VCaP (cell line): Measurements from ENCODE around the gene ATP5F1C.
"Not testable (repeated sequence)": the region's sequence is repeated elsewhere in the genome, so short reads cannot be mapped to it uniquely, and the experiment has no call there.

Experiments
- H3K27ac ChIP-seq: fragments of 450-650 bp; 2 replicates; pipeline ENCODE4 v1.5.1; 2017
- CTCF ChIP-seq: fragments of 450-650 bp; conservative IDR thresholded peaks from 2 replicates; pipeline ENCODE4 v1.5.1; 2017; ENCODE audit warnings: mild to moderate bottlenecking, moderate library complexity

Gene ATP5F1C

DNA sequence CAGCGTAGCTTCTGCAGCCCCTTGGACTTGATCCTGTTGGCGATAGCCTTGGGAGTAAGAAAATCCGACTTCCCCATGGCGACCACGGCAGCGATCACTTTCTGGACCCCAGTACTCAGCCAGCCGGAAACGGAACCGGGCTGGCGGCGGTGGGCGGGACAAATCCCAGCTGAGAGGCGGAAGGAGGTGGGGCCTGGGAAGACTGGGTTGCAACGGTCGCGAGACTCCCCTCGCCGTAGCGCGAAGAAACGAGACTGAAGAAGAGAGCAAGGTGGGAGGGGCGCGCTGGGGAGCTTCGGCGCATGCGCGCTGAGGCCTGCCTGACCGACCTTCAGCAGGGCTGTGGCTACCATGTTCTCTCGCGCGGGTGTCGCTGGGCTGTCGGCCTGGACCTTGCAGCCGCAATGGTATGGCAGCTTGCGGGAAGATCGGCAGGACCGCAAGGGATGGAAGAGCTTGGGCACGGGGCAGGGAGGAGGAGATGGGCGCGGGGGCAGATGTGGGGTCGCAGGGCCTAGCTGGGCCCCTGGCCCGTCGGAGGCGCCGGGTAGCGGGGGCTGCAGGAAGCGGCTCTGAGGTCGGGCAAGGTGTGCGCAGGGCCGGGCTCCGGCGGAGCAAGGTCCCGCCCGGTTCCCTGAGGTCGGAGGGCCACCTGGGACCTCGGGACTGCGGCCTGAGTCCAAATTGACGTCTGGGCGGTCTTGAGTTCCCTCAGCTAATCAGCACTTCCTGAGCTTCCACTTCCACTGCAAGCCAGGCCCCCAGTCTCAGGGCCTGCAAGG lies at the start of gene ATP5F1C, which contains the start of gene KIN:
Gene ATP5F1C (plus strand): TSS at position 321 of the 782 bp plus-strand sequence. CDS start 31 bp downstream, at position 352.
Gene KIN (minus strand): TSS at position 137 of the 782 bp plus-strand sequence. CDS start 60 bp downstream, at position 77.
- peak within 1 kb of the TSS; percentile 89 for H3K27ac ChIP-seq
- TF ChIP-seq CTCF, result no peak

DNA sequence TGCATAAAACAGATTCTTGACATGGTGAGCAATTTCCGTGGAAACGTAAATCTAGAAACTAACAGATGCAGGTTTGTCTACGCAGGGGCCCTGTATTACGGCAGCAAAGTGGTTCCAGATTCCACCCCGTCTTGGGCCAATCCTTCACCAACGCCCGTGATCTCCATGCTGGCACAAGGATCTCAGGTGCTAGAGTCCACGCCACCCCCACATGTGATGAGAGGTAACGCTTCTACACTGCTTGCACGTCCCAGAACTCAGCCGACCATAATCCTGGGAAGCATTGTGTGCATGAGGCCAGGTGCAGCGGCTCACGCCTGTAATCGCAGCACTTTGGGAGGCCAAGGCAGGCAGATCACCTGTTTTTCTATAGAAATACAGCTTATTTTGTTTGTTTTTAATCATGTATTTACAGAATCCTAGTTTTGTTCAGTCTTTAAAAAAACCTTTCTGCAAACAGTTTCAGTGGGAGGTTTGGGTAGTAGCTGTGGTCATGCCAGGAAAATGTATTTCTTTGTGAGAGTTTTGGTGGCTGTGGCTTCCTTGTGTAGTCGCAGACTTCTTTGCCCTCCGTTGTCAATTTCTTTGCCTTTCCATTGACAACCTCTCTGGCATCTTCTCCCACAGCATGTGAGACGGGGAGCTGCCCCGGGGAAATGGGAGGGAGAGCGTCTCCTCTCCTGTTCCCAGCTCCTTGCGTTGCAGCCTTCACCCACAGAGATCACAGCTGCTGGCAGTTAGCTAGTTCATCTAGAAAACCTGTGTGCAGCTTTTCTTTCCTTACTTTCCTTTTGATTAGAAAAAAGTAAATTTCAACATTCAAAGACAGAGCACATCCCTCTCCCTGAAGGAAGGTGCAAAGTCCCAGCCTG lies 49.2 kb upstream of the ATP5F1C start:
- H3K27ac ChIP-seq, result no peak overlapping the region
- TF ChIP-seq CTCF, result no peak

DNA sequence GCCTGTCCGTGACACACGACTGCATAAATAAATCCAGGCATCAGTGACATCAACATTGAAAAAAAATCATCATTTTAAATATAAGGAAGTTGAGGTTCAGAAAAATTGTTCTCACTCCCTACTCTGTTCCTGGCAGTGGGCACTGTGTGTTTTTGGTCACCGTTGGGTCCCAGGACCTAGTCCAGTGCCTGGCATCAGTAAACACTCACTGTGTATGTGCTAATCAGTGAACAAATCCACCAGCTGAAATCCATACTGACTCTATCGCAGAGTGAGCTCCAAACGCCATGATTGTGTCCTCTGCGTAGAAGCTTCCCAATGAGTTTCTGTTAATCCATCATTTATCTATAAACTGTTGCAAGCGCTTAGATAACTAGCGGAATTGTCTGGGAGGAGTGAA lies 43.7 kb upstream of the ATP5F1C start:
- no peak overlapping the region for H3K27ac ChIP-seq
- no peak for TF ChIP-seq CTCF

GRCh38 chr10:7748637-7749036 lies 39.3 kb upstream of the ATP5F1C start:
- H3K27ac ChIP-seq, result not testable (repeated sequence)

DNA sequence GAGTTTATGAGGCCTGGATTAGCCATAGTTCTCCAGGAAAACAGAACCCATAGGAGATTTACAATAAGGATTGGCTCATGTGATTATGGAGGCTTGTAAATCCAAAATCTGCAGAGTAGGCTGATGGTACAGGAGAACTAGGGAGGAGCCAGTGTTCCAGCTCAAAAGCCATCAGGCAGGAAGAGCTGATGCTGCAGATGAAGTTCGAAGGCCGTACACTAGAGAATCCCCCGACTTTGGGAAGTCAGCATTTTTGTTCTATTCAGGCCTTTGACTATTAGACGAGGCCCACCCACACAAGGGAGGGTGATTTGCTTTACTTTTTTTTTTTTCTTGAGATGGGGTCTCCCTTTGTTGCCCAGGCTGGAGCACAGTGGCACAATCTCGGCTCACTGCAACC lies 37.8 kb upstream of the ATP5F1C start:
- no peak overlapping the region for H3K27ac ChIP-seq
- no peak for TF ChIP-seq CTCF

DNA sequence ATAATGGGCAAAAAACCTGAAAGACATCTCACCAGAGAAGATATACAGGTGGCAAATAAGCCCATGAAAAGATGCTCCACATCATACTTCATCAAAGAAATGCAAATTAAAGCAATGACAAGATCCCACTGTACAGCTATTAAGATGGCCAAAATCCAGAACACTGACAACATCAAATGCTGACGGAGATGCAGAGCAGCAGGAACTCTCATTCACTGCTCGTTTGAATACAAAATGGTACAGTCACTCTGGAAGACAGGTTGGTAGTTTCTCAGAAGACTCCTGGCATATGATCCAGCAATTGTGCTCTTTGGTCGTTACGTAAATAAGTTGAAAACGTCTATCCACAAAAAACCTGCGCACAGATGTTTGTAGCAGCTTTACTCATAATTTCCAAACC lies 35.7 kb upstream of the ATP5F1C start:
- TF ChIP-seq CTCF, result no peak

GRCh38 chr10:7755103-7755502 lies 32.9 kb upstream of the ATP5F1C start:
- no peak overlapping the region for H3K27ac ChIP-seq
- no peak for TF ChIP-seq CTCF

More for the DNA sequence above, 35.7 kb upstream of the ATP5F1C start:
- no peak overlapping the region for H3K27ac ChIP-seq
